NCI-H2196 (cell line): Measurements from ENCODE around the gene SLC39A5.

Source experiments
- DNase-seq: peaks from one replicate; lab custom pipeline; 2025; ENCODE audit not compliant: unreplicated experiment; lab: John Stamatoyannopoulos, UW

Gene SLC39A5

GRCh38 chr12:56213878-56214277, 16.0 kb upstream of the SLC39A5 start:
- no peak for DNase-seq

GRCh38 chr12:56216461-56216860, 13.4 kb upstream of the SLC39A5 start:
- DNase-seq, result no peak

GRCh38 chr12:56219840-56220239, 10.0 kb upstream of the SLC39A5 start:
- DNase-seq, result no peak

- no peak for DNase-seq
These were observed 9.1 kb upstream of the SLC39A5 start for GRCh38 chr12:56220611-56221231.

DNA sequence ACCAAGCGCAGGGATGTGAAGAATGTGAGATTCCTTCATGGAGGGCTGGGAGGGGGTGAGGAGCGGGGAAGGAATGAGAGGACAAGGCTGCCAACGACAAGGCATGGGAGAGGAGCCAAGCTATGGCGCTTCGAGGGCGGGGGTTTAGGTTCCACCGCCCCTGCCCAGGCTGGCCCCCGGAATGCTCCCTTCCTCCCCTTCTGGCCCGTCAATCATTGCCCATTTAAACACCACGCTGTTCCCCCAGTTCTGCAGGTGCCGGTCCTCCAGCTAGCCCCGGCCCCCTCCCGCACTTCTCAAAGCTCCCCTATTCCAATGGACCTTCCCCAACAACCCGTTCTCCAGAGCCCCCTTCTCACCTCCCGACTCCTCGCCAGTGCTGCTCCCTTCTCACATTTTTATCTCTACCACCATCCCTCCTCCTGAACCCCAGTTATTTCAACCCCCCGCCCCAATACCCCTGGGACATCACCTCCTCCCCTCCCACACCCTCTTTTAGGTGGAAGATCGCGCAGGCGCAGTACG, 8.6 kb upstream of the SLC39A5 start:
- DNase-seq, result no peak

GRCh38 chr12:56221757-56222530, 7.9 kb upstream of the SLC39A5 start, which contains the start of gene RNF41:
Gene RNF41, minus strand, starts transcription at chr12:56221922. Its CDS starts 7,875 bp downstream, at chr12:56214047.
- DNase-seq, result peak; percentile 96

GRCh38 chr12:56222531-56222895, 7.3 kb upstream of the SLC39A5 start:
- DNase-seq, result no peak

- DNase-seq, result no peak
These were observed 6.2 kb upstream of the SLC39A5 start for GRCh38 chr12:56223571-56224101.

GRCh38 chr12:56224102-56224701, 5.6 kb upstream of the SLC39A5 start, which contains the start of gene NABP2:
Gene NABP2, plus strand, starts transcription at chr12:56224342. Its CDS starts 515 bp downstream, at chr12:56224857.
- peak; percentile 97 for DNase-seq

DNA sequence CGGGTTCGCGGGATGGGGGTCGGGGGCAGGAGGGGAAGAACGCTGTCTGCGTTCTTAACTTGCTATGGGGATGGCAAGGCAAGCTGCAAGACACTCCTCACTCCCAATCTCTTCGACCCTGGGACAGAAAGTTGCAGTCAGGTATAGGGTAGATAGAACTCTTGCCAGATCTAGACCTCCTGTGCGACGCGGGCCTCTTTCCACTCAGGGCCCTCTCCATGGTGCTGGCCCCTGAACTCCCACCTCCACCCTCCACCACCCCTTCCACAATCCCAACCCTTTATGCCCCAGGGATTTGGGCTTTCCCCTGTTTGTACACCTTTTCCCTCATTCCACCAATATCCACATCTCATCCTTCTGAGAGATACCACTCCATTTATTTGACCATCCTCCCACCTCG, 4.9 kb upstream of the SLC39A5 start:
- no peak for DNase-seq

GRCh38 chr12:56229082-56229481, 769 bp upstream of the SLC39A5 start:
- no peak for DNase-seq

DNA sequence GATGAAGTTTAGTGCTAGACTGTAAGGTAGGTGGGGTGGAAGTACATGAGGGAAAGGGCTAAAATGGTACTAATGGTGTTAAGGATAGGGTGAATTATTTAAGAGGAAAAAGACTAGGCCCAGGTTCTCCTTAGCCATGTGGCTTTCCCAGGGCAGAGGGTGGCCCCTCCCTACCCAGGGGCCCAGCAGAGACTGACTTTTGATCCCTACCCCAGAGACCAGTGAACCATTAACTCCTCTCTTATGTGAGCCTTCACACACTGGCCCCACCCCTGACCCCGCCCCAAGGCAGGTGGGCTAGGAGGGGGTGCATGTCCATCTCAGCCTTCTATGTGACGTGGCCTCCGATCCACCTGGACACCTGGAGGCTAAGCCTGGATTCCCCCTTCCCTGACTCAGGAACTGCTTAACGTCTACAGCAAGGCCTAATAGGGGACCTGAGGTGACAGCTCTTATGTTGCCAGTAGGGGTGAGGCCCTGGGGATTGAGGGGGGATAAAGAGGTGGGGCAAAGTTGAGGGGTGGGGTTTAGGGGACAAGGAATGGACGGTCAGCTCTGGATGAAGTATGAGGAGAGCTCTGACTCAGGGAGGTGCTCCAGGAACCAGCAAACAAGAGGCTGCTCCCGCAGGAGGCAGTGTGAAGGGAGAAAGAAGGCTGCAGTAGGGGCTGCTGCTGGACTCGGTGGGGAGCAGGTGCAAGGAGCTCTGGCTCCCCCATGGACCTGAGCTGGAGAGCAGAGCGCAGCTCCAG, 757 bp downstream of the SLC39A5 start:
- DNase-seq, result no peak

GRCh38 chr12:56231184-56231582, 1.3 kb downstream of the SLC39A5 start:
- no peak for DNase-seq

DNA sequence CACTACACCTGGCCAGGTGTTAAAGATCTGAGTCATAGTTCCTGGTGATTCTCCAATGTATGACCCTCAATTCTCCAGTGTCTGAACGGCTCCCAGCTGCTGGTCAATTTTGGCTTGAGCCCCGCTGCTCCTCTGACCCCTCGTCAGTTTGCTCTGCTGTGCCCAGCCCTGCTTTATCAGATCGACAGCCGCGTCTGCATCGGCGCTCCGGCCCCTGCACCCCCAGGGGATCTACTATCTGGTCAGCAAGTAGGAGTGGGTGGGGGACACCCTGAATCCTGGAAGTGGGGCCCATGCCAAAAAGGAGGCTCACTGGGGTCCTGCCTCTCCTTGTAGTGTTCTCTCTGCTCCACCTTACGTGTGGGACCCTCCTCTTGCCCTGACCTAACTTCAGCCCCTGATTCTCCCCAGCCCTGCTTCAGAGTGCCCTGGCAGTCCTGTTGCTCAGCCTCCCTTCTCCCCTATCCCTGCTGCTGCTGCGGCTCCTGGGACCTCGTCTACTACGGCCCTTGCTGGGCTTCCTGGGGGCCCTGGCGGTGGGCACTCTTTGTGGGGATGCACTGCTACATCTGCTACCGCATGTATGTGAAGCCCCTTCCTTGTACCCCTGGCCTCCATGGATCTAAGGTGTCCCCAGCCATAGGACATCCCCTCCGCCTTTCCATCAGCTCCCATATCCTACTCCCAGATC, 5.0 kb downstream of the SLC39A5 start:
- DNase-seq, result no peak

GRCh38 chr12:56236091-56236490, 6.2 kb downstream of the SLC39A5 start:
- no peak for DNase-seq

DNA sequence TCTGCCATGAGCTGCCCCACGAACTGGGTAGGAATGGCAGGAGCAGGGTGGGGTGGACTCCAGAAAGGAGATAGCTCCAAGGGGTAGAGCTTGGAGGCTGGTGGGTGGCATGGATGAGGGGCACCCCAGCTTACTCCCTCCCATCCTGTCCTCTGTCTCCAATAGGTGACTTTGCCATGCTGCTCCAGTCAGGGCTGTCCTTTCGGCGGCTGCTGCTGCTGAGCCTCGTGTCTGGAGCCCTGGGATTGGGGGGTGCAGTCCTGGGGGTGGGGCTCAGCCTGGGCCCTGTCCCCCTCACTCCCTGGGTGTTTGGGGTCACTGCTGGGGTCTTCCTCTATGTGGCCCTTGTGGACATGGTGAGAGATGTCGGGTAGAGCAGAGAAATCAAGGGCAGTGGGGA, 7.1 kb downstream of the SLC39A5 start:
- no peak for DNase-seq

GRCh38 chr12:56237552-56237951, 7.7 kb downstream of the SLC39A5 start:
- DNase-seq, result no peak

- DNase-seq, result no peak
These were observed 11.8 kb downstream of the SLC39A5 start for GRCh38 chr12:56241424-56242303.

- no peak for DNase-seq
These were observed 13.1 kb downstream of the SLC39A5 start for GRCh38 chr12:56242986-56243385.
